GM19328 (cell line): Measurements from ENCODE around the gene DENND1C.
A peak's percentile ranks its signal among the peaks of the same experiment; 100 is the strongest.

ENCODE experiments used
- ATAC-seq: cut with Tn5 transposase; IDR thresholded peaks from one replicate; pipeline ENCODE4 v1.9.1; 2021; ENCODE audit warnings: mild to moderate bottlenecking, moderate library complexity; ENCODE audit not compliant: unreplicated experiment

The DENND1C gene

GRCh38 chr19:6479836-6480398 is 1.7 kb downstream of the DENND1C start:
- no peak for ATAC-seq

GRCh38 chr19:6478815-6479214 is 2.8 kb downstream of the DENND1C start:
- ATAC-seq, result no peak

- ATAC-seq, result no peak
Observed at GRCh38 chr19:6476896-6477431, 4.6 kb downstream of the DENND1C start.

GRCh38 chr19:6476155-6476895 is 5.3 kb downstream of the DENND1C start:
- ATAC-seq, result no peak

GRCh38 chr19:6475321-6476108 is 6.1 kb downstream of the DENND1C start:
- ATAC-seq, result no peak

GRCh38 chr19:6473647-6474046 is 7.9 kb downstream of the DENND1C start:
- no peak for ATAC-seq

- no peak for ATAC-seq
Observed at GRCh38 chr19:6472713-6473112, 8.9 kb downstream of the DENND1C start.

GRCh38 chr19:6471076-6471475 is 10.5 kb downstream of the DENND1C start:
- no peak for ATAC-seq

GRCh38 chr19:6470173-6470572 is 11.4 kb downstream of the DENND1C start:
- ATAC-seq, result no peak

- ATAC-seq, result no peak
Observed at GRCh38 chr19:6467384-6467783, 14.2 kb downstream of the DENND1C start.

- no peak for ATAC-seq
Observed at GRCh38 chr19:6466526-6467248, 14.9 kb downstream of the DENND1C start.

GRCh38 chr19:6465663-6466062 is 15.9 kb downstream of the DENND1C start:
- no peak for ATAC-seq

- no peak for ATAC-seq
Observed at GRCh38 chr19:6465006-6465405, 16.6 kb downstream of the DENND1C start.

- ATAC-seq, result no peak
Observed at GRCh38 chr19:6464070-6464873, 17.3 kb downstream of the DENND1C start, which contains the start of gene CRB3. Gene CRB3 (plus strand): TSS chr19:6464271. CDS start chr19:6464702, 431 bp downstream.

GRCh38 chr19:6460099-6460884 is 21.3 kb downstream of the DENND1C start:
- peak; percentile 78 for ATAC-seq

- no peak for ATAC-seq
Observed at GRCh38 chr19:6459262-6460098, 22.1 kb downstream of the DENND1C start, which contains the start of gene SLC25A23. Gene SLC25A23 (minus strand): TSS chr19:6459792. CDS start chr19:6459628, 164 bp downstream.

GRCh38 chr19:6458695-6459261 is 22.8 kb downstream of the DENND1C start:
- ATAC-seq, result no peak
